SJSA1 (cell line): ENCODE measurements around the gene FGF16. TPM values are rescaled to one million over a fixed set of nuclear protein-coding genes. Genes with fewer than 3 reads are reported as not detected.
"Not testable (repeated sequence)": the region's sequence is repeated elsewhere in the genome, so short reads cannot be mapped to it uniquely, and the experiment has no call there.

Source experiments
- DNase-seq, 2 experiments: peaks; one replicate each; pipeline ENCODE4 v3.0.0-alpha.2; 2015 to 2020; ENCODE audit warnings: low spot score in 2 of 2, low read depth in 1 of 2
- H3K27ac ChIP-seq: fragments of 250-450 bp; sonication (Bioruptor Pico); 2 replicates; pipeline ENCODE4 v1.5.1; 2020; ENCODE audit warnings: mild to moderate bottlenecking, moderate library complexity
- H3K27me3 ChIP-seq: fragments of 250-450 bp; sonication (Bioruptor Pico); replicated peaks from 2 replicates; pipeline ENCODE4 v1.5.1; 2020; ENCODE audit warnings: mild to moderate bottlenecking, moderate library complexity
- H3K36me3 ChIP-seq: fragments of 250-450 bp; sonication (Bioruptor Pico); 2 replicates; pipeline ENCODE4 v1.5.1; 2020; ENCODE audit warnings: mild to moderate bottlenecking
- H3K4me1 ChIP-seq: fragments of 250-450 bp; sonication (Bioruptor Pico); replicated peaks from 2 replicates; pipeline ENCODE4 v1.6.1; 2021; ENCODE audit warnings: mild to moderate bottlenecking
- H3K4me3 ChIP-seq: fragments of 250-450 bp; sonication (Bioruptor Pico); 2 replicates; pipeline ENCODE4 v1.5.1; 2020; ENCODE audit warnings: mild to moderate bottlenecking
- H3K9me3 ChIP-seq: fragments of 250-450 bp; sonication (Bioruptor Pico); replicated peaks from 2 replicates; pipeline ENCODE4 v1.5.1; 2020; ENCODE audit warnings: mild to moderate bottlenecking
- total RNA-seq: library from RNA; depleted of rRNA; stranded (reverse); fragments of >200 nt; shearing (Covaris generic); gene quantifications from 2 replicates; pipeline ENCODE4 v1.2.3, GENCODE V29; 2014; rRNA removed

FGF16 gene
- not detected in 2 replicates for total RNA-seq

DNA sequence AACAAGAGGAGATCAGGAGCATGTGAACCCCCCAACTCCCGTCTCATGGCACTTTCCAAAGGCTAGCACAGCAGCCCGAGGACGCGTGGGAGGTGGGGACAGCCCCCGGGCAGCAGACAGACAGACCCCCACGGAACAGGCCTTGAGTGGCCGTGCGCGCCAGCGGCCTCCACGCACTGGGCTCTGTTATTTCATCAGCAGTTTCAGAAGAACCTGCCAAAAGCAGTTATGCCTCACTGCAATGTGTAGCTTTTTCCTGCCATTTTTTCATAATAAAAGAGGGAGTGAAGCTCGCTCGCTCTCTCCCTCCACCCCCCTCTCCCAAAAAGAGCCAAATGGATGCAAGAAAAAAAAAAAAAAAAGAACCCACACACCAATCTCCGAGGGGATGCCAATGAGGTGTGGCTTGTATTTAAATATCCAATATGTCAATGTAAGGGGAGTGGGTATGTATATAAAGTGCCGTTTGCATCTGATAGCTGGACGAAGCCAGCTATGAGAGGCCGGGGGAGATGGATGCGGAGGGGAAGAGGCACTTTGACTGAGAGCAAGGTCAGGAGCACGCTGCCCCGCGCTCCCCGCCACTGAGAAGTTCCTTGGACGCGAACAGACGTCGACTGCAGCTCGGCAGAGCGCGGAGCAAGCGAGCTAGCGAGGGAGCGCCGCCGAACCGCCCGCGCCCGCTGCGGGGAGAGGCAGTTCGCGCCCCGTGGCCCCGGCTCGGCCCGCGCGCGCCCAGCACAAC lies at the start of gene FGF16:
Gene FGF16, plus strand, starts transcription at position 482 of the 745 bp plus-strand sequence. CDS start 286 bp downstream, outside the sequence.
- Histone ChIP-seq H3K36me3 (no peaks in the 10 kb centered on the region), H3K27me3 (no peaks in the 10 kb centered on the region), H3K27ac (no peak within 1 kb of the TSS), H3K9me3 (no peaks in the 10 kb centered on the region), H3K4me3 (no peak within 1 kb of the TSS), H3K4me1 (peaks cover 7% of the 10 kb centered on the region)
- no peak for DNase-seq

DNA sequence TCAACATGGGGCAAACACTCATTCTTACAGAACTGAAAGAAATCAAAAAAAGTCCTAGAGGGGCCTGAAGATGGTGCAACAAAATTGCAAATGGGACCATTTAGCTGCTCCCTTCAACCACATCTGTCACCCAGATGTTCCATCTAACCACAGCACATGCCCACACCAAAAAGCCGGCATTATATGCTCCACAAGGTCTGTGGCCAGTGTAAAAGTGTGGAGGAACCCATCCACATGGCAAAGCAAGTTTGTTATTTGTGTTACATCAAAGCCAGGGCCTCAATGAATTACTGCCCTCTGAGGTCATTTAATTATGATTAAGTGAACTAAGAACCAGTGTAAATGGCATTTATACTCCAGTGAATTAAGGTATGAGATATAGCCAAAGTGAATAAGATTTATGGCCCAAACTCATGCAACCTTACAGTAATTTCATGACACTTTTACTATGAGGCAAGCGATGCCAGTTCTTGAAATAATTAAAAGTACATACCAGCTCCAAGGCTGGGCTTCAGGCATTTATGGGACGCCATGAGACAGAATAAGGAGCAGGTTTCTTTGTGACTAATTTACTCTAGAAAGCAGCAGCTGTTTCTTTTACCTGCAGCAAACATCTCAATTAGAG lies 48.7 kb upstream of the FGF16 start:
- H3K27ac ChIP-seq: no peak overlapping the region
- no peak for DNase-seq
- H3K27me3 ChIP-seq: no peaks in the 10 kb centered on the region
- no peak overlapping the region for H3K4me3 ChIP-seq
- H3K36me3 ChIP-seq: no peaks in the 10 kb centered on the region
- H3K4me1 ChIP-seq: no peaks in the 10 kb centered on the region
- H3K9me3 ChIP-seq: no peaks in the 10 kb centered on the region

DNA sequence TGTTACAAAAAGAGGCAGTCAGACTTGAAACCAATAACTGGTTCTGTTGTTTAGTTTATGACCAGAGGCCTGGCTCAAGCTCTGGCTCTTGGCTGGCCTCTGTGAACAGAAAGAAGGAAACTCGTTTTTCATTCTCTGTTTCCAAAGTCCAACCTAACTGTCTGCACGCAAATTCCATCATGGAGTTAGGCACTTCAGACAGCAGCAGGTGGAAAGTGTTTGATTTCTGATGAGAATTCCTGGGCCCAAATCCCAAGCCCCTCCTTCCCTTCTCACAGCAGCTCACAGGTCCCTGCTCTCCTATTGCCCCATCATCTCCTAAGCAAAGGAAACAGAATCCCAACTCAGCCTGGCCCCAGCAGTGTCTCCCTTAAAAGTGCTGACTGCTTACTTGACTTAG lies 42.8 kb upstream of the FGF16 start:
- Histone ChIP-seq H3K36me3 (no peaks in the 10 kb centered on the region), H3K9me3 (no peaks in the 10 kb centered on the region), H3K4me3 (no peak overlapping the region), H3K27ac (no peak overlapping the region), H3K27me3 (no peaks in the 10 kb centered on the region), H3K4me1 (no peaks in the 10 kb centered on the region)
- DNase-seq: no peak

DNA sequence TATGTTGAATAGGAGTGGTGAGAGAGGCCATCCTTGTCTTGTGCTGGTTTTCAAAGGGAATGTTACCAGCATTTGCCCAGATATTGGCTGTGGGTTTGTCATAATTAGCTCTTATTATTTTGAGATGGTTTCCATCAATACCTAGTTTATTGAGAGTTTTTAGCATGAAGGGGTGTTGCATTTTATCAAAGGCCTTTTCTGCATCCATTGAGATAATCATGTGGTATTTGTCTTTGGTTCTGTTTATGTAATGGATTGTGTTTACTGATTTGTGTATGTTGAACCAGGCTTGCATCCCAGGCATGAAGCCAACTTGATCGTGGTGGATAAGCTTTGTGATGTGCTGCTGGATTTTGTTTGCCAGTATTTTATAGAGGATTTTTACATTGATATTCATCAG lies 39.4 kb upstream of the FGF16 start:
- not testable (repeated sequence) for H3K9me3 ChIP-seq, DNase-seq

DNA sequence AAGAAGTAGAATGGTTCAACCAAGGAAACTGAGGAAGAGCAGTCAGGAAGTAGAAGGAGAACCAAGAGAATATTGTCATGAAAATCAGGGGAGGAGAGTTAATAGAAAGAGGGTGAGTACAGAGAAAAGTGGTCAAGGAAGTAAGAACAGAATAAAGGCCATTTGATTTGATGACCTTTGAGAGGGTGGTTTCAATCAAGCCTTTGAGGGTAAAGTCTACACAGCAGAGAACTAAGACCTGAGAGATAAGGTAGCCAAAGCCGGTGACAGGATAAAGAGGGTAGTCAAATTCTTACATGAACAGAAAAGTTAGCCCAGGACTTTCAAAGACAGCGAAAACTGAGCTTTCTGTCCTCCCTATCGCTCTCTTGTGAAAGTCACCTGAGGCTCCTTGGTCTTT lies 34.6 kb upstream of the FGF16 start:
- Histone ChIP-seq H3K9me3 (no peaks in the 10 kb centered on the region), H3K4me1 (no peaks in the 10 kb centered on the region), H3K27ac (no peak overlapping the region), H3K36me3 (no peaks in the 10 kb centered on the region), H3K4me3 (no peak overlapping the region), H3K27me3 (no peaks in the 10 kb centered on the region)
- DNase-seq: no peak

More for the DNA sequence above, 39.4 kb upstream of the FGF16 start:
- H3K4me1 ChIP-seq, H3K27me3 ChIP-seq, H3K4me3 ChIP-seq, H3K36me3 ChIP-seq, H3K27ac ChIP-seq: not testable (repeated sequence)

GRCh38 chrX:77415161-77415560 lies 32.0 kb upstream of the FGF16 start:
- H3K36me3 ChIP-seq: no peaks in the 10 kb centered on the region
- no peaks in the 10 kb centered on the region for H3K9me3 ChIP-seq
- H3K27me3 ChIP-seq: no peaks in the 10 kb centered on the region
- DNase-seq: no peak
- no peak overlapping the region for H3K4me3 ChIP-seq
- no peak overlapping the region for H3K27ac ChIP-seq
- H3K4me1 ChIP-seq: no peaks in the 10 kb centered on the region

DNA sequence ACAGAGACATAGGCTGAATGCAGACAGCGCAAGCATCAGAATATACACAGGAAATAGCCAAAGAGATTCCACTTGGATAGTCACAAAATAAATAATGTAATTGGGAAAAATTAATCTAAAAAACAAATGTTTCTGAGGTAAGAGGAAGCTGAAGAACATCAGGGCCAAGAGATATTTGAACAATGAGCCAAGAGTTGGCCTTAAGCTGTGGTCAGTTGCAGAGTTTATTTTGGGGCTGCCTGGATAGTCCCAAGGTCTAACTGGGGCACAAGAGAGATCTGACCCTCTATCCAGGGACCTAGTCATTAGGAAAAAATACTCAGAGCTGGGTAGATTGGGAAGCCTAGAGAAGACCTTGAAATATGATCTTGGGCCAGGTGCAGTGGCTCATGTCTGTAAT lies 31.3 kb upstream of the FGF16 start:
- no peak for DNase-seq

GRCh38 chrX:77422891-77423648 lies 24.1 kb upstream of the FGF16 start:
- no peaks in the 10 kb centered on the region for H3K27me3 ChIP-seq
- DNase-seq: no peak
- no peaks in the 10 kb centered on the region for H3K9me3 ChIP-seq
- no peaks in the 10 kb centered on the region for H3K4me1 ChIP-seq
- no peaks in the 10 kb centered on the region for H3K36me3 ChIP-seq
- H3K27ac ChIP-seq: no peak overlapping the region
- no peak overlapping the region for H3K4me3 ChIP-seq

More for the DNA sequence above, 31.3 kb upstream of the FGF16 start:
- Histone ChIP-seq H3K9me3 (no peaks in the 10 kb centered on the region), H3K36me3 (no peaks in the 10 kb centered on the region), H3K4me3 (no peak overlapping the region), H3K27ac (no peak overlapping the region), H3K27me3 (no peaks in the 10 kb centered on the region), H3K4me1 (no peaks in the 10 kb centered on the region)

- H3K36me3 ChIP-seq: no peaks in the 10 kb centered on the region
- H3K9me3 ChIP-seq: no peaks in the 10 kb centered on the region
- no peak overlapping the region for H3K4me3 ChIP-seq
- DNase-seq: no peak
- H3K27ac ChIP-seq: no peak overlapping the region
- no peaks in the 10 kb centered on the region for H3K27me3 ChIP-seq
- no peaks in the 10 kb centered on the region for H3K4me1 ChIP-seq
These were observed 20.4 kb upstream of the FGF16 start for GRCh38 chrX:77426811-77427210.

DNA sequence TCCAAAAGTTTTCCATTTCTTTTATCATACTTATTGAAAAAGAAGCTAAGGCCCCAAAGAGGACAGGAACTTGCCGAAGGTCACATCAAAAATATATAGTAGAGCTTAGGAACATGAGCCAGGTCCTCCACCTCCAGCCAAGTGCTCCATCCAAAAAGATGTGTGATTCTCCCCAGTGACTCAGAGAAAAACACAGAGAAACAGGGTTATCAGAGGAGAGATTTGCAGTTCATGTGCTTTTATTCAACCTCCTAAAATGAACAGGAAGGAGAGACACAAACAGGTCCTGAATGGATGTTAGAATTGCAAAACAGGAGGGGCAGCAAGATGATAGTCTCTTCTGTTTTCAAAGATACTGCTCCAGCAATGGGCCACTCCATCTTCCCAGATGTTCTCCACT lies 19.6 kb upstream of the FGF16 start:
- no peaks in the 10 kb centered on the region for H3K9me3 ChIP-seq
- no peak overlapping the region for H3K4me3 ChIP-seq
- H3K27me3 ChIP-seq: no peaks in the 10 kb centered on the region
- DNase-seq: no peak
- no peaks in the 10 kb centered on the region for H3K36me3 ChIP-seq
- no peaks in the 10 kb centered on the region for H3K4me1 ChIP-seq
- H3K27ac ChIP-seq: no peak overlapping the region

- H3K4me1 ChIP-seq: no peaks in the 10 kb centered on the region
- no peaks in the 10 kb centered on the region for H3K36me3 ChIP-seq
- DNase-seq: no peak
- no peak overlapping the region for H3K4me3 ChIP-seq
- no peaks in the 10 kb centered on the region for H3K9me3 ChIP-seq
- no peaks in the 10 kb centered on the region for H3K27me3 ChIP-seq
- no peak overlapping the region for H3K27ac ChIP-seq
These were observed 18.6 kb upstream of the FGF16 start for GRCh38 chrX:77428551-77428950.

GRCh38 chrX:77431227-77431626 lies 16.0 kb upstream of the FGF16 start:
- Histone ChIP-seq H3K27me3 (no peaks in the 10 kb centered on the region), H3K4me3 (no peak overlapping the region), H3K36me3 (no peaks in the 10 kb centered on the region), H3K4me1 (no peaks in the 10 kb centered on the region), H3K9me3 (no peaks in the 10 kb centered on the region), H3K27ac (no peak overlapping the region)
- no peak for DNase-seq

DNA sequence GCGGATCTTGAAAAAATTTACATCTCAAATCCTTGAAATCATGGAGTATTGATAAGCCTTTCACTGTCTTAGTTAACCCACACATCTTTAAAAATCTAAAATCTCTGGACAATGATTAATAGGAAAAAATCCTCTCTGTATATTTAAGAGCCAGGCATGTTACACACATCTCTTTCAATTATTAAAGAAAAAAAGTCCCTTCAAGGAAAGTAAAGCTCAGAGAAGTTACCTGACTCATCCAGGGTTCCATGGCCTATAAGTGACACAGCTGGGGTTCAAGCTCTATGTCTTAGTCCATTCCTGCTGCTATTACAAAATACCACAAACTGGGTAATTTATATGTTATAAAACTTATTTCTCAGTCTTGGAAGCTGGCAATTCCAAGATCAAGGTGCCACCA lies 14.2 kb upstream of the FGF16 start:
- DNase-seq: no peak
- H3K9me3 ChIP-seq: no peaks in the 10 kb centered on the region
- no peak overlapping the region for H3K4me3 ChIP-seq
- no peak overlapping the region for H3K27ac ChIP-seq
- H3K36me3 ChIP-seq: no peaks in the 10 kb centered on the region
- H3K4me1 ChIP-seq: 0 out of 2 replicates have a peak, but pooled peaks cover 3% of the 10 kb centered on the region
- no peaks in the 10 kb centered on the region for H3K27me3 ChIP-seq

- no peaks in the 10 kb centered on the region for H3K9me3 ChIP-seq
- H3K36me3 ChIP-seq: no peaks in the 10 kb centered on the region
- no peak for DNase-seq
- H3K27ac ChIP-seq: no peak overlapping the region
- 0 out of 2 replicates have a peak, but pooled peaks cover 3% of the 10 kb centered on the region for H3K4me1 ChIP-seq
- no peaks in the 10 kb centered on the region for H3K27me3 ChIP-seq
- H3K4me3 ChIP-seq: no peak overlapping the region
These were observed 12.2 kb upstream of the FGF16 start for GRCh38 chrX:77434962-77435361.
